Lung microvascular endothelial cell (primary cell): ENCODE measurements around the gene ZNF407. TPM values are rescaled to one million over a fixed set of nuclear protein-coding genes. Genes with fewer than 3 reads are reported as not detected.

ENCODE experiments used
- DNase-seq, 2 donors: peaks; one replicate each; pipeline versions ENCODE4 v3.0.0 to v3.0.0-alpha.2; 2010; ENCODE audit warnings: low read depth in 2 of 2
- total RNA-seq: library from RNA; depleted of rRNA; stranded (reverse); fragments of >200 nt; gene quantifications from 2 replicates; pipeline ENCODE4 v1.2.1, GENCODE V29; 2014

ZNF407 gene
- total RNA-seq, 1 donor from 2014 or later: 15.1 TPM

DNA sequence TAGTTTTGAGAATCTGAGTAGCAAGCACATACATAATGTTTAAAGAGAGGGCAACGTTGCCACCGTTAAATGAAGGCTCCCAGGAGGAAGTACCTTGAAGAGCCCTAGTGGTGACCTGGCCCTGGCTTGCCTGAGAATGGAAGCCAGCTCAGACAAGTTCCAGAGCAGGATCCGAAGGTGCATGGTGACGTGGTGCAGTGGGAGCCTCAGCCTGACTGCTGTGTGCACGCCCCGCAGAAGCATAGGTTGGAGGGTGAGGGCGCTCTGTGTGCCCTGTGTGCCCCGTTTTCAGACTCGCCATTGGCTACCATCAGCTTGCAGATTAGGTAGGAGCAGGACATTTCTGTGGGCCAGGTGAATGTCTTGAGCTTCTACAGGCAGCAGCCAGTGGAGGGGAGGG, 68.2 kb downstream of the ZNF407 start:
- no peak for DNase-seq

DNA sequence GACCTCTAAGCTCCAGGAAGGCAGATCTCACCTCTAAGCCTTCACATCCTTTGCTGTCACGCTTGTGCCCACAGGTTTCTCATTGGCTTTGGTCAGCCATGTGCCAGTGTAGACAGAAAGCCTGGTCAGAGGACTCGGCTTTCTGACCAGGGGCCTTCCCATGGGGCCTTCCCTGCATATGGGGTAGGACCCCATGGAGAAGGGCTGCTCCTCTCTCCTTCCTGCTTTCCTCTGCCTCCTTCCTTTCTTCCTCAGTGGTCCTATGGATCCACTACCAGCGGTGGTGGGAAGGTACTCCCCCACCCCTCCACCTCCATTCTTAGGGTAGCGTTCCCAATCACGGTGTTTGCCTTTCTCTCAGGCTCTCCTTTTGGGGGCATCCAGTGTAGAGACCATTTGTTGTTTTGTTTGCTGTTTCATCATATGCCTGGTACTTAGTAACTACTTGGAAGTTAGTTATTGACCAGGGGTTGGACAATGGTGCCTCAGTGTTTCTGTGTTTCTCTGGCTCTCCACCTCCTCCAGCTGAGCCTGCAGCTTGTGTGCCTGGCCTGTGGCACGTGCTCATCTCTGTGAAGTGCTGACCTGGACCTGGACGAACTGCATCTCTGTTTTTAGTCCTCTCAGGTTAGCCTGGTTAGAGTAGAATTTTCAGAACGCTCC, 71.6 kb downstream of the ZNF407 start:
- DNase-seq: no peak

DNA sequence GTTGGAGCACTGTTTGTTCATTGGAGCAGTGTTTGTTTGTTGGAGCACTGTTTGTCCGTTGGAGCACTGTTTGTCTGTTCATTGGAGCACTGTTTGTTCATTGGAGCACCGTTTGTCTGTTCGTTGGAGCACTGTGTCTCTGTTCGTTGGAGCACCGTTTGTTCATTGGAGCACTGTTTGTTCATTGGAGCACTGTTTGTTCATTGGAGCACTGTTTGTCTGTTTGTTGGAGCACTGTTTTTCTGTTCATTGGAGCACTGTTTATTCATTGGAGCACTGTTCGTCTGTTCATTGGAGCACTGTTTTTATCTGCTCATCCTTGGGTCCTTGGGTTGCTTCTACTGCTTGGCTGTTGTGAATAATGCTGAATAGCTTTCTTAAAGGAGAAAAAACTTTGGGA, 74.7 kb downstream of the ZNF407 start:
- DNase-seq: no peak

DNA sequence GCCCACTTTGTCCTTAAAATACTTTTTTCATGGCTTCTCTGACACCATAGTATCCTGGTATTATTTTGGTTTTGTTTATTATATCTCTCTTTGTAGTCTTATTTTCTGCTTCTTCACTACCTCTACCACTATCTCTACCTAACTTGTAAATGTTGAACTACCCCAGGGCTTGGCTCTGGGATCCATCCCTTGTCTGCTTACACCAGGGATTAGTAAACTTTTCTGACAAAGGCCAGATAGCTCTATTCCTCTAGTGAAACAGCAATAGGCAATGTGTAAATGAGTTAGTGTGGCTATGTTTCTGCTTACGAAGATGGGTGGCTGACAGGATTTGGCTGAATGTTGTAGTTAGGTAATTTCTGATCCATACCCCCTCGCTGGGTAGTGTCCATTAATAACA, 76.8 kb downstream of the ZNF407 start:
- DNase-seq: no peak

DNA sequence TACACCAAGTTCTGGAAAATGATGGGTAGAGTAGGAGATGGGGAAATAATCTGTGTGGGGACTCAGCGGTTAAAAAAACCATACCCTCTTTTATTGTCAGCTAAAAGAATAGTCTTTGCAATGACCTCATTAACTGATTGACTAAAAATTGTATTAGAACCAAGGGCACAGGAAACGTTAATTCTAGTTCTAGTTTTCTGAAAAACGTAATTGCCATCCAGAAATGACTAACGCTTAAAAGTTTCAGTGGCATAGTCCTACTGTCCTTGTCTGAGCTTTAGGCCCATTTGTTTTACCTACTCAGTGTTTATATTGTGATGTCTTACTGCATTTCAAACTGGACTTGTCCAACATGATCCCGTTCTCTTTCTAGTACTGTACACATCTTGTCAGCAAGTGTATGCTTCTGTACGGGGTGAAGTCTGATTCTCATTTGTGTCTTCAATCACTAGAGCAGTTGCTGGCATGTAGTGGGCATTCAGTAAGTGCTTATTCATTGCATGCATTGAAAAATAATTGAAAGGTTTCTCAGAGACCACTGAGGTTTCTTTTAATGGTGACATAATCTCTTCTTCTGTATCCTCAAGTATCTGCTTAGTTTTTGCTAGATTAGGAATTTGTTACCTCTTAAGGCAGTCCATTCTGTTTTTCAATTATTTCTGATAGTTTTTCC, 81.5 kb downstream of the ZNF407 start:
- DNase-seq: no peak

DNA sequence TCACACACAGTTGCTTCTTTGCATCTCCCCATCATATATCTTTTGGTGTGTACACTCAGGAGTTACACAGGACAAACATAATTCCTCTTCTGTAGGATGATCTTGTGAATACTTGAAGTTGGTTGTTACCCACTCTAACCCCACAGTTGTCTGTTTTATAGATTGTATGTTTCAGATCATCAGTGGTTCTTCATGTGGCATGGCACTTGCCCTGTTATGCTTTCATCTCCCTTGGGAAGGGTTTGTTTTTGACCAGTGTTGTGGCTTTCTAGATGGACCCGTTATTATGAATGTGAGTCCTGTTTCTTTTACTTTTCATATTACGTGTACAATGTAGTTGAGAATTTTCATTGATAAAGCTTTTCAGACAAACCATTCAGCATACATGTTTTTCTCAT, 82.0 kb downstream of the ZNF407 start:
- DNase-seq: no peak

DNA sequence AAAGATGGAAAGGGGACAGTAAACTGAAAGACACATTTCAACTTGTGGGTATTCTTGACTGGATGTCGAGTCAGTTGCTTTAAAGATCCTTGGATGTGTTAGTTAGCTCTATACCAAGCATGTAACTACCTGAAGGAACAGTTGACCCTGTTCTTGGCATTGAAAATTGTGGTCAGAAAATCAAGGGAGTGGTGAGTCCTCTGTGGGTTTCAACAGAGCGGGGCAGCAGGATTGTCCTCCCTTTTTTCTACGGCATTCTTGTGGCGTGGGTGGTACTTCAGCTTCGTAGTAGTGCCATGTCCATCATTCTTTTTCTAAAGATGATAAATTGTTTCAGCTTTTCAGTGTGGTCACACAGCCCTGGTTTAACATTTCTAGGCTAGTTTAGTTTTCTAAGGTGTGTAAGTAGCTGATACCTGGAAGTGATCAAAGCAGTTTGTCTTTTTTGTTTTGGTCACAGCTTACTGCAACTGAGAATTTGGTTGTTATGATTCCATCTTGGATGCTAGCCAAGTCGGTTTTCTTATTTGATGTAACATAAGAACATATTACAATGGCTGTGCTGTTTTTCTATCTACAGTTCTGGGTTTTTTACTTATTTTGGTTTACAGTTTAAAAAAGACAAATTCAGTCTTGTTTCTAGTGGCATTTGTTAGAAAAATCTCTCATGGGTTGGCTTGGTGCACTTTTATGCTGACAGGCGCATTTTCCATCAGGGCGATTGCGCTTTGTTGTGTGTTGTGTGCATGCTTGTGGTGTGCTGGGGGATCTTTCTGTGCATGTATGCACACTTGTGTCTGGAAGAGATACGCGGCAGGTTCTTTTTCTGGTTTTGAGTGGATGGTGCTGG, 84.7 kb downstream of the ZNF407 start:
- no peak for DNase-seq

DNA sequence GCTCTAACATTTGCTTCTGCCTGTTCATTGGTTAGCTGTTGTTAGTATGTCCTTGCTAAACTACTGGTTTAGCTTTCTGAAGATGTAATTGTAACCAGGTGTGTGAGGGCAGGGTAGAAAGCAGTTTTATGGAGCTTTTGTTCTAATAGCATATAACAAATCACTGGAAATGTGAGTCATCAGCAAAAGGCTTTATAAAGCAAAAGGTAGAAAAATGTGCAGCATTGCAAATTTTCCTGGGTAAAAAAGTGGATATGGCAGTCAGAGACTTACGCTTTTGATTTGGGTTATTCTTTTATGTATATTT, 85.3 kb downstream of the ZNF407 start:
- DNase-seq: no peak

DNA sequence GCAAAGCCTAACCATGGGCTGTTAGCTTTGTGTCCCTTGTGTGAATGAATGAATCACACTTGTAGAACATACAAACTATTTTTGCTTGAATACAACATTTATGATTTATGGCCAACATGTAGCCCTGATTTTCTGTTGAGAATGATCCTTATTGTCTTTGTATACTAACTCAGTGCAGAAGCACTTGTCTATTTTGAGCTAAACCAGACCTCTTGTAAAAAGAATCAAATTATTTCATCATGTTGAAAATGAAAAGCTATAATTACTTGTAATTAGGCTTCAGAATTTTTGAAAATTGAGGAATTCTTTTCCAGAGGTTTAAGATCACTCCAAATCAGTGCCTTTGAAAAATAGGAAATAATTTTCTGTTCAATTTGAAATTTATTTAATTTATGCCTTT, 85.9 kb downstream of the ZNF407 start:
- no peak for DNase-seq

DNA sequence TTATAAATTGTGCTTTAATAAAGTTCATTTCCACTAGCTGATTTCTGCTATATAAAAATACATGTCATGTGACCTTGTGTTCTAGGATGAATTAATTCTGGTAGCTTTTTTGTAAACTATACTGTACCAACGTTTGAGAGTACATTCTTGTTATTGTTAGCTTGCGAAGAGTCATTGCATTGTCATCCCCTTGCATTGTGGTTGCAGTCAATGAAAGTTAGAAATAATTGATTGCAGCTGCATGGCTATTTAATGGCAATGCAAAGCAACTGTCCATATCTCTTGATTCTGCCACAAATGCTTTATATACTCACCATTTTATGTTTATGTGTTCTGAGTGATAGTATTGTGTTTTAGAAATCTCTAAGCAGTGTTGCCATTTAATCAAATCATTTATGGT, 91.6 kb downstream of the ZNF407 start:
- peak in 1 of 2 donors; percentile 62 for DNase-seq

DNA sequence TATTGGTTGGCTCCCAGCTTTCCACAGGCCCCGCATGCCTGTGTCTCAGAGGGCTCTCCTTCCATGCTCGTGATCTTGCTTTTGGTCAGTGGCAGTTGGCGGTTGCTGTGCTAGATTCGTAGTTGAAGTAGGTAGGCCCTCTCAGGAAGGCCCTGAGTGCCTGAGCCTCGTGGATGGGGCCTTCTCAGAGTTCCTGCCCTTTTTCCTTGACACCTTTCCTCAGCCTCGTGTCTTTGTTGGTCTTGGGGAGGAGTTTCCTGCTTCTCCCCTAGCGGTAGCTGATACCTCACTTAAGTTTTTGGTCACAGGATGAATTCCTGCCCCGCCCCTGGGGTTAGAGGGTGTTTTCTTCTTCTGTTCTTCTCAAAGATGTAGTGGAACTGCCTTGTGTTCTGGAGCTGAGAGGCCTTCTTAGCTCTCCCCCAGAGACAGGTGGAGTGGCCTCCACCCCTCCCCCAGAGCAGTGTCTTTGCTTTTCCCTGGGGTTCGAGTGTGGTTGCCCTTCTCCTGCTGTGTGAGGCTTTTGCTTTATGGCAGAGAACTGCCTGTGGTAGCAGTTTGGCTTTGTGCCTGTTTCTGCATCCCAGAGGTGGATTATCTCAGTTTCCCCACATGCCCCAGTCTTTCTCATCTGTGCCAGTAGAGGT, 94.8 kb downstream of the ZNF407 start:
- DNase-seq: no peak

DNA sequence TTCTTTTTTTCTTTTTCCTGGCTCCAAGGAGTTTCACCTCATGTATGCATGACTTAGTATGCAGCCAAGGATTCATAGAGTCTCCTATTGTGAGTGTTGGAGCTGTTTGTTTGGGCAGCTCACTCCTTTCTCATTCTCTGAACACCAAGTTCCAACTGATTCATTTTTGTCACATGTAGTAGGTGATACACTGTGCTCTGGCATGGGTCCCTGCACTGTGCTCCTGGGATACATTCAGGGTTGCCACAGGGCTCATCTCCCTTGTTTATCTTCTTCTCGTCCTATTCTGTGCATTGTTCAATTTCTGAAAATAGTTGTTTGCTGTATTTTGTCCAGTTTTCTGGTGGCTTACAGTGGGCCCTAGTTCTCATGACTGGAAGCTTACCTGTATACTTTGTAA, 96.8 kb downstream of the ZNF407 start:
- no peak for DNase-seq

DNA sequence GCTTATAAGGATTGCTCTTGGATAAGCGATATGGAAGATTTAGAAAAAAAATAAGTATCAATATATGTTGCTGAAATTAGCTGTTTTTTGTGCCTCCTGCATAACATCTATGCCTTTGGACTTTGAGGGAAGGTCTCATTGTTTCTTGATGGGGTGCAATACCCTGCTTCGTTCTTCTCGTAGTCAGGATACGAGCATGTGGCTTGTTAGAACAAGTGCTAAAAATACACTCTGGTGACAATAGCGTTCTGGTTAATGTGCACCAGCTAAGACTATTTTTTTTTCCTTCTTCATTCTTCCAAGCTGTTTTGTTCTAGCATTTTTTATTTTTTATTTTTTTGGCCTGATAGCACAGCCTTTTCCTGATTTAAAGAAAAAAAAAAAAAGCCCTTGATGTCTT, 97.5 kb downstream of the ZNF407 start:
- DNase-seq: no peak

DNA sequence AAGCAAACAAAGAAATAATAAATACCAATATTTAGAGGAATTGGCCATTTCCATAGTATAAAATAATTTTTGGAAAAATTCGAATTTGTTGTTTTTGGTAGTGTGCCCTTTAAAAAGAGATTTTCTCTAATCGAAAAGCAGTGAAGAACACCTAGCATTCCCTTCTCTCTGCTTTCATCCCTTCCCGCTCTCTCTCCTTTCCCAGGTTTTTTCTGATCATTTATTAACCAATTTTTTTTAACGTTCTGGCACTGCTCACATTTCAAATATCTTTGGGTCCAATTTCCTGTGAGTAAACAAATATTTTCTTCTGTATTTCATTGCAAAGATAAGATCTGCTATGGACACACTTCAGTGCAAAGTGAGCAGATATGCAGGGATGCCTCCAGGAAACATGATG, 101.2 kb downstream of the ZNF407 start:
- no peak for DNase-seq

DNA sequence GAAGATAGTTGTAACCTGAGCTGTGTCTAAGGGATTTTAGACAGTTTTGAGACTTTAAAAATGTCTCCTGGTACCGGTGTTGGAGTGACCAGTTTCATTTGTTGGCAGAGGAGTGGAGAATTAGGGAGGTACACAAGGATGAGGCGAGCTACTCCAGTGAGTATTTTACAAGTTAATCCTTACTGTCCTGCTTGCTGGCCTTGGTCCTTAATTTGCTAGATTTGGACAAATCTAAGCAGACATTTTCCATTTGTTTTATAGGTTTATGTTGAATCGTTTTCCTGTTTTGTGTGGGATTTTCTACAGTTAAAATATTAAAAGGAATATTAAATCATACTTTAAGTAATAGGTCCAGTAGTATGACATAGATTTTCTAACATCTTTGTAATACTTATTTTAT, 101.8 kb downstream of the ZNF407 start:
- no peak for DNase-seq

DNA sequence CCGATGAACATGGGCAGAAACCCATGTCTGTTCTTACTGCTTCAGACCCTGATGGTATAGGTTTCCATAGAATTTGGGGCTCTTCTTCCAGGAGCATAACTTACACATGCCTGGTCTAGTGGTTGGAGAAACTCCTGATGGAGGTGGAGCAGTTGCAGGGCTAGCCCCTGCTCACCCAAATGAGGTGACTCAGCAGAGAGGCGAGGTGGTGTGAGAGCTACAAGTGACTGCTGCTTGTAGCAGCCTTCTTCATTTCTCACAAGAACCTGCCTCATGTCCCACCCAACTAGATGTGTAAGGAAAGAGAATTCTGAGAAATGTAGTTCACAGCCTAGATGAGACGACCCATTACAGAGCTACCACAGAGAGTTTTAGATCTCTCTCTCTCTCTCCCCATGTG, 105.3 kb downstream of the ZNF407 start:
- DNase-seq: no peak

DNA sequence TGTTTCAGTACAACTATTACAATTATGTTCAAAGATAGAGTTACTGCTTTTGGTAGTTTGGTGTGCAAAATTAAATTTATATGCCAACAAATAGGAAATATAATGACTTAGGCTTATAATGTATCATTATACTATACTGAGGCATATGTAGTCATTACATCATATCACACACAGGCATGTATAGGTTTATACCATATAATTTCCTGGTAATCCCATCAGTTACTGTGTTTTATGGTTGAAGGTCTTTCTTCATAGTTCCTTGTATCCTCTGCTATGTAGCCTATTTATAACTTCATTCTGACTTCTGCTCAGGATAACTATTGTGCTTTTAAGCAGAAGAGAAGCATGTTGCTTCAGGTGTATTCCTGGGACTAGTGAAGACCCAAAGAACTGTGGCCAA, 110.5 kb downstream of the ZNF407 start:
- DNase-seq: no peak

DNA sequence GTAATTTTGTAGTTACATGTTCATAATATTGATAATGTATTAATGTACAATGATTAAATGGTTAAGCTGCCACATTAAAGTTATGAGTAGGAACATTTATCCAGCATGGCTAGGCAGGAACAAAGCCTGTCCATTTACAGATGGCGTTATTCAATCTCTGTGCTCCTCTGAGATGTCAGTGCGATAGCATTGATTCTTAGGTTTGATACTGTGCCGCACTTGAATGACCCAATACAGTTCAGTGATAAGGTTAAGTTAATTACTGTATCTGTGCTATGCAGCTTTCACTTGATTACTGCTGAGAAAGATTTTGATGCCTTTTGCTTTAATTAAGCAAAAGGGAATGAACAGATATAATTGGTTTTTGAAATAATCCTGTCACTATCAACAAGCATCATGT, 111.8 kb downstream of the ZNF407 start:
- DNase-seq: no peak

DNA sequence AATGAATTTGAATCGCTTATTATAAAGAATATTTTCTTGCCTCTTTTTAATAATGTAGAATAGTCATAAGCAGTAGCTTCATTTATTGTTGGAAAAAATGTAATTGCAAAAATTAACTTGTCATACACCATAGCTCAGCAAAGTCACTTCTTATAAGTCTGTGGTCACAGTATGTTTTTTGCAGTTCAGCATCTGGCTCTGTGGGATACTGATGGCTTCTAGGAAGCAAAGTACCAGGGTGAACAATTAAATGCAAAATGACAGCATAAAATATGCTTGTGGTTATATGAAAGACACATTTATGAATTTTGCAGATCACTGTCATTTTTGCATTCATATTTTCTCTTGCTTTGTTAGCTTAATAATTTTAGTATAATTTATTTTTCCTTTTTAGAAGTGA, 116.5 kb downstream of the ZNF407 start:
- DNase-seq: no peak

DNA sequence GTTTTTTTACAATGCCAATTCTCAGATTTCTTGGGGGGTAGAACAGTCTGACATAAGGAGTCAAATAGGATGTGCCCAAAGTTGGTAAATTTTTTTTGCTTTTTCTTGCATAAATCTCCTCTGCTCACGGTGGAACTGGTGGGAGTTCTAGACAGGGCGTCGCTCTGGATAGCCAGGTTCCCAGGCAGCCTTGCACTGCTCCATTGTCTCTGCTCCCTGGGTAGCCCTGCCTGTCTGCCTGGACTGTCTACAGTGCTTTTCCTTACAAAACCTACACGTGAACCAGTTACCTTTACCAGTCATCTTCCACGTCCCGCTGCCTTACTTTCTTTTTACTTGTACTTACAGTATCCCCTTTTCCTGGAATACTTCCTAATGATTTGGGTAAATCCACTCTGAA, 117.1 kb downstream of the ZNF407 start:
- no peak for DNase-seq

DNA sequence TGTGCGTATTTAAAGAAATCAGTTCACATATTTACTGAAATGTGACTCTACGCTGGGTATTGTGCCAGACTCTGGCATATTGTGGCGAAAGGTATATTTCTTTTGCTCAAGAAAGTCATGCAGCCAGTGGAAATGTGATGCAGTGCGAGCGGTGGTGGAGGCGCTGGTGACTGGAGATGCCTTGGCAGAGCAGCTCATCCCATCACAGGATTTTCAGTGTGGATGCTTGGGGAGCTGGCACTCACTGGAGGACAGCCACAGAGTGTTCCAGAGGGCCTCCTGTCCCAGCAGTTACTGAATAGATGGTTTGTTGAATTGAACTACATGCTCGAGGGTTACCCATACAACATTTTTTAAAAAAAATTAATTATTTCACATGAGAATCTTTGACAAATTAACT, 117.6 kb downstream of the ZNF407 start:
- no peak for DNase-seq
